H9 (cell line): ENCODE measurements around the gene IPPK. TPM values are rescaled to one million over a fixed set of nuclear protein-coding genes. Genes with fewer than 3 reads are reported as not detected.

Experiments
- DNase-seq: peaks from one replicate; pipeline ENCODE4 v3.0.0-alpha.2; 2017
- H2AFZ ChIP-seq: one replicate; pipeline ENCODE4 v1.6.1; 2013; ENCODE audit warnings: mild to moderate bottlenecking, low read length, control low read depth, moderate library complexity
- H2AK5ac ChIP-seq: 2 replicates; pipeline ENCODE4 v1.6.1; 2013; ENCODE audit warnings: low read length, control low read depth, mixed read lengths; ENCODE audit not compliant: insufficient read length
- H2BK120ac ChIP-seq: one replicate; pipeline ENCODE4 v1.6.1; 2013; ENCODE audit warnings: low read depth, mild to moderate bottlenecking, low read length, control low read depth, inconsistent platforms; ENCODE audit not compliant: poor library complexity, severe bottlenecking
- H2BK12ac ChIP-seq: 2 replicates; pipeline ENCODE4 v1.6.1; 2013; ENCODE audit warnings: low read length, control low read depth, mixed read lengths, low read depth; ENCODE audit not compliant: insufficient read length
- H2BK15ac ChIP-seq: 2 replicates; pipeline ENCODE4 v1.6.1; 2013; ENCODE audit warnings: low read depth, low read length, control low read depth
- H2BK20ac ChIP-seq: one replicate; pipeline ENCODE4 v1.6.1; 2013; ENCODE audit warnings: low read depth, mild to moderate bottlenecking, low read length, control low read depth, inconsistent platforms; ENCODE audit not compliant: poor library complexity, severe bottlenecking
- H2BK5ac ChIP-seq: 2 replicates; pipeline ENCODE4 v1.6.1; 2013; ENCODE audit warnings: low read length, control low read depth, mixed read lengths; ENCODE audit not compliant: insufficient read length
- H3K14ac ChIP-seq: 2 replicates; pipeline ENCODE4 v1.6.1; 2013; ENCODE audit warnings: low read length, control low read depth; ENCODE audit not compliant: insufficient read depth
- H3K18ac ChIP-seq: 2 replicates; pipeline ENCODE4 v1.6.1; 2013; ENCODE audit warnings: low read depth, mild to moderate bottlenecking, mixed read lengths, low read length, control low read depth; ENCODE audit not compliant: insufficient read length
- H3K23ac ChIP-seq: 2 replicates; pipeline ENCODE4 v1.6.1; 2013; ENCODE audit warnings: low read length, control low read depth, mixed read lengths, low read depth; ENCODE audit not compliant: insufficient read length
- H3K23me2 ChIP-seq: 2 replicates; pipeline ENCODE4 v1.6.1; 2013; ENCODE audit warnings: low read depth, mild to moderate bottlenecking, mixed read lengths, low read length, control low read depth; ENCODE audit not compliant: insufficient read length, poor library complexity, severe bottlenecking
- H3K27ac ChIP-seq: 2 replicates; pipeline ENCODE4 v1.5.1; 2013; ENCODE audit warnings: low read length, control low read depth, mixed read lengths, low read depth; ENCODE audit not compliant: insufficient read length
- H3K27me3 ChIP-seq: 2 replicates; pipeline ENCODE4 v1.6.1; 2013; ENCODE audit warnings: low read length, control low read depth, inconsistent platforms; ENCODE audit not compliant: insufficient read depth
- H3K4ac ChIP-seq: 2 replicates; pipeline ENCODE4 v1.6.1; 2013; ENCODE audit warnings: low read depth, mild to moderate bottlenecking, control low read depth, inconsistent platforms, low read length, moderate library complexity
- H3K4me1 ChIP-seq: 2 replicates; pipeline ENCODE4 v1.6.1; 2013; ENCODE audit warnings: low read length, control low read depth, inconsistent platforms; ENCODE audit not compliant: insufficient read depth
- H3K4me2 ChIP-seq: 2 replicates; pipeline ENCODE4 v1.6.1; 2013; ENCODE audit warnings: low read length, control low read depth, mixed read lengths; ENCODE audit not compliant: insufficient read length, insufficient read depth
- H3K56ac ChIP-seq: 2 replicates; pipeline ENCODE4 v1.6.1; 2013; ENCODE audit warnings: low read depth, mild to moderate bottlenecking, mixed read lengths, low read length, control low read depth; ENCODE audit not compliant: insufficient read length
- H3K79me1 ChIP-seq: 2 replicates; pipeline ENCODE4 v1.6.1; 2013; ENCODE audit warnings: low read depth, mild to moderate bottlenecking, moderate library complexity, low read length, control low read depth, inconsistent platforms; ENCODE audit not compliant: insufficient read depth, poor library complexity, severe bottlenecking
- H3K79me2 ChIP-seq: 2 replicates; pipeline ENCODE4 v1.6.1; 2013; ENCODE audit warnings: low read length, control low read depth, inconsistent platforms; ENCODE audit not compliant: insufficient read depth
- H3K9ac ChIP-seq: 2 replicates; pipeline ENCODE4 v1.6.1; 2013; ENCODE audit warnings: low read length, control low read depth, mixed read lengths; ENCODE audit not compliant: insufficient read length; ENCODE audit errors: extremely low read depth
- H3K9me3 ChIP-seq: one replicate; pipeline ENCODE4 v1.6.1; 2013; ENCODE audit warnings: low read depth, low read length, inconsistent platforms; ENCODE audit not compliant: control insufficient read depth
- H3T11ph ChIP-seq: one replicate; pipeline ENCODE4 v1.6.1; 2013; ENCODE audit warnings: mild to moderate bottlenecking, low read length, control low read depth, inconsistent platforms
- H4K20me1 ChIP-seq: one replicate; pipeline ENCODE4 v1.6.1; 2013; ENCODE audit not compliant: control insufficient read depth, insufficient read length, insufficient read depth
- H4K5ac ChIP-seq: 2 replicates; pipeline ENCODE4 v1.6.1; 2013; ENCODE audit warnings: low read depth, mild to moderate bottlenecking, mixed read lengths, low read length, control low read depth; ENCODE audit not compliant: insufficient read length
- H4K8ac ChIP-seq: replicated peaks from 2 replicates; pipeline ENCODE4 v1.6.1; 2013; ENCODE audit warnings: low read length, control low read depth, mixed read lengths, low read depth; ENCODE audit not compliant: insufficient read length
- H4K91ac ChIP-seq: 2 replicates; pipeline ENCODE4 v1.6.1; 2013; ENCODE audit warnings: low read depth, mild to moderate bottlenecking, moderate library complexity, mixed read lengths, low read length, control low read depth; ENCODE audit not compliant: insufficient read length
- H3K27ac Mint-ChIP-seq, 3 experiments: 2 replicates in 2 of 3; 3 replicates in 1 of 3; pipeline ENCODE4 v1.8.0; 2020 to 2021; ENCODE audit warnings: mixed read lengths in 3 of 3, mild to moderate bottlenecking in 1 of 3, moderate library complexity in 1 of 3
- H3K27me3 Mint-ChIP-seq: 2 replicates; pipeline ENCODE4 v1.8.0; 2021; ENCODE audit warnings: low read depth, mild to moderate bottlenecking, moderate library complexity, mixed read lengths
- H3K36me3 Mint-ChIP-seq, 3 experiments: 2 replicates in 2 of 3; 3 replicates in 1 of 3; pipeline ENCODE4 v1.8.0; 2020 to 2021; ENCODE audit warnings: low read depth in 3 of 3, mixed read lengths in 3 of 3; ENCODE audit not compliant: insufficient read depth in 1 of 3
- H3K4me1 Mint-ChIP-seq, 2 experiments: 2 replicates each; pipeline ENCODE4 v1.8.0; 2020; ENCODE audit warnings: mixed read lengths in 2 of 2
- H3K4me3 Mint-ChIP-seq, 2 experiments: 2 replicates in 1 of 2; 3 replicates in 1 of 2; pipeline ENCODE4 v1.8.0; 2020 to 2021; ENCODE audit warnings: mild to moderate bottlenecking in 2 of 2, mixed read lengths in 2 of 2, moderate library complexity in 1 of 2
- H3K9me3 Mint-ChIP-seq, 2 experiments: 2 replicates in 1 of 2; 3 replicates in 1 of 2; pipeline ENCODE4 v1.8.0; 2020; ENCODE audit warnings: mild to moderate bottlenecking in 2 of 2, mixed read lengths in 2 of 2, moderate library complexity in 1 of 2
- WGBS: extraction: QIAGEN DNeasy Blood & Tissue Kit; methylation state at CpG from one replicate; pipeline ENCODE4 v1.1.7; 2013; ENCODE audit warnings: missing lambda C conversion rate, low lambda C conversion rate, mixed read lengths; ENCODE audit not compliant: insufficient read length; ENCODE audit errors: extremely low coverage; 5-methylcytosine and 5-hydroxymethylcytosine counted together
- total RNA-seq: library from RNA; stranded (reverse); gene quantifications from 2 replicates; pipeline ENCODE4 v1.2.1, GENCODE V29; 2021
- TF ChIP-seq, protein P1 (sequence below): fragments of 200-600 bp; sonication (generic); conservative IDR thresholded peaks from 3 replicates; pipeline ENCODE4 v1.8.0; 2021; ENCODE audit warnings: antibody characterized with exemption, mild to moderate bottlenecking

IPPK gene
- total RNA-seq, 1 experiment from 2014 or later, result 10.7 TPM

DNA sequence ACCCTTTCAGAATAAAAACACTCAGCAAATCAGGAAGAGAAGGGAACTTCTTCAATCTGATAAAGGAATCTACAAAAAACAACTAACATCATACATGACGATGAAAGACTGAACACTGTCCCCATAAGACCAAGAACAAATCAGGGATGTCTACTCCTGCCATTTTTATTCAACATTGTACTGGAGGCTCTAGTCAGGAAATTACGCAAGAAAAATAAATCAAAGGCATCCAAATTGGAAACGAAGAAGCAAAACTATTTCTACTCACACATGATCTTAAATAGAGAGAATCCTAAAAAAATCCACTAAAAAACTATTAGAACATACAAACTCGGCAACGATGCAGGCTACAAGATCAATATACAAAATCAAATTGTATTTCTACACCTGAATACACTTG, 42.3 kb downstream of the IPPK start:
- Histone ChIP-seq H2BK12ac (no peak overlapping the region), H2BK120ac (no peak overlapping the region), H3K79me1 (no peaks in the 10 kb centered on the region), H2BK5ac (no peak overlapping the region), H2AFZ (no peak overlapping the region), H3K23me2 (no peaks in the 10 kb centered on the region), H4K91ac (no peak overlapping the region), H3K23ac (no peak overlapping the region), H3K9ac (no peak overlapping the region), H3K18ac (no peak overlapping the region), H3K56ac (no peak overlapping the region), H2BK15ac (no peak overlapping the region), H4K20me1 (no peaks in the 10 kb centered on the region), H3K14ac (no peak overlapping the region), H4K8ac (no peak overlapping the region), H3K4me2 (no peak overlapping the region), H3K27ac (no peak overlapping the region), H3T11ph (no peak overlapping the region), H3K79me2 (no peaks in the 10 kb centered on the region), H3K4me1 (no peaks in the 10 kb centered on the region), H3K9me3 (no peaks in the 10 kb centered on the region), H2AK5ac (no peak overlapping the region), H3K27me3 (no peaks in the 10 kb centered on the region), H4K5ac (no peak overlapping the region), H2BK20ac (no peak overlapping the region), H3K4ac (no peak overlapping the region)
- Mint-ChIP-seq H3K9me3 (peaks cover 0 to 6% of the 10 kb centered on the region in 2 experiments; a peak in 1 of 5 replicates), H3K27ac (no peak overlapping the region), H3K4me1 (no peaks in the 10 kb centered on the region), H3K27me3 (no peaks in the 10 kb centered on the region), H3K4me3 (no peak overlapping the region), H3K36me3 (peaks cover 14 to 47% (median 38%) of the 10 kb centered on the region in 3 experiments; a peak in 6 of 7 replicates)
- no peak for DNase-seq
- TF ChIP-seq, protein P1, sequence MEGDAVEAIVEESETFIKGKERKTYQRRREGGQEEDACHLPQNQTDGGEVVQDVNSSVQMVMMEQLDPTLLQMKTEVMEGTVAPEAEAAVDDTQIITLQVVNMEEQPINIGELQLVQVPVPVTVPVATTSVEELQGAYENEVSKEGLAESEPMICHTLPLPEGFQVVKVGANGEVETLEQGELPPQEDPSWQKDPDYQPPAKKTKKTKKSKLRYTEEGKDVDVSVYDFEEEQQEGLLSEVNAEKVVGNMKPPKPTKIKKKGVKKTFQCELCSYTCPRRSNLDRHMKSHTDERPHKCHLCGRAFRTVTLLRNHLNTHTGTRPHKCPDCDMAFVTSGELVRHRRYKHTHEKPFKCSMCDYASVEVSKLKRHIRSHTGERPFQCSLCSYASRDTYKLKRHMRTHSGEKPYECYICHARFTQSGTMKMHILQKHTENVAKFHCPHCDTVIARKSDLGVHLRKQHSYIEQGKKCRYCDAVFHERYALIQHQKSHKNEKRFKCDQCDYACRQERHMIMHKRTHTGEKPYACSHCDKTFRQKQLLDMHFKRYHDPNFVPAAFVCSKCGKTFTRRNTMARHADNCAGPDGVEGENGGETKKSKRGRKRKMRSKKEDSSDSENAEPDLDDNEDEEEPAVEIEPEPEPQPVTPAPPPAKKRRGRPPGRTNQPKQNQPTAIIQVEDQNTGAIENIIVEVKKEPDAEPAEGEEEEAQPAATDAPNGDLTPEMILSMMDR, result no peak
- WGBS, result no CpG with 5 or more reads among the region's 5 CpGs
